HG03103 (cell line): ENCODE measurements around the gene KLHL5.

Source experiments
- ATAC-seq: cut with Tn5 transposase; IDR thresholded peaks from one replicate; pipeline ENCODE4 v1.9.1; 2021; ENCODE audit warnings: low read depth; ENCODE audit not compliant: unreplicated experiment

Gene KLHL5

GRCh38 chr4:39170301-39170700 lies 108.3 kb downstream of the KLHL5 start:
- ATAC-seq = no peak
